HepG2 (cell line): Measurements from ENCODE around the gene METTL1. TPM values are rescaled to one million over a fixed set of nuclear protein-coding genes. Genes with fewer than 3 reads are reported as not detected.

Experiments used
- ATAC-seq: fragments of 200-7000 bp; cut with Tn5 transposase; 3 replicates; pipeline ENCODE4 v1.9.1; 2020; ENCODE audit warnings: mild to moderate bottlenecking, moderate library complexity
- BruUV-seq: library from RNA; stranded (reverse); fragments of 400-500 nt; replicated peaks from 2 replicates; lab custom pipeline; 2021; lab: Mats Ljungman, UMichigan
- CTCF ChIA-PET: fragments of 300-600 bp; formaldehyde crosslinking; extraction: SDS; loops from one replicate; lab custom pipeline; 2021; ENCODE audit warnings: low total read pairs, inconsistent platforms, low intra/inter-chr PET ratio; lab: Yijun Ruan, JAX
- POLR2A ChIA-PET: fragments of 350-600 bp; sonication (Branson Sonifier 250); formaldehyde crosslinking; loops from one replicate; lab custom pipeline; 2020; ENCODE audit warnings: antibody characterized with exemption, inconsistent platforms; lab: Yijun Ruan, JAX
- DNase-seq: peaks from one replicate; pipeline ENCODE4 v3.0.0-alpha.2; 2015; ENCODE audit warnings: low spot score
- FAIRE-seq: peaks from 3 replicates; lab custom pipeline; 2011; peaks lifted over from hg19 to GRCh38; lab: Jason Lieb, UNC
- H2AFZ ChIP-seq: one replicate; pipeline ENCODE4 v1.6.1; 2011; ENCODE audit warnings: low read length, inconsistent platforms
- H3K27ac ChIP-seq: fragments of 300-600 bp; 3 replicates; pipeline ENCODE4 v1.8.0; 2011; ENCODE audit warnings: mixed run types, mild to moderate bottlenecking, mixed read lengths, low read length, inconsistent platforms; ENCODE audit not compliant: insufficient read depth; ENCODE audit errors: extremely low read length
- H3K27me3 ChIP-seq, 2 experiments: fragments of 200-600 bp in 1 of 2; 2 replicates in 1 of 2; 3 replicates in 1 of 2; pipeline versions ENCODE4 v1.6.0 to v1.8.0; 2011; ENCODE audit warnings: low read length in 2 of 2, mild to moderate bottlenecking in 2 of 2, moderate library complexity in 2 of 2, inconsistent platforms in 1 of 2; ENCODE audit not compliant: insufficient read depth in 2 of 2, control insufficient read depth in 1 of 2
- H3K36me3 ChIP-seq, 2 experiments: fragments of 200-600 bp in 1 of 2; replicated peaks in 1 of 2; 2 replicates in 1 of 2; 3 replicates in 1 of 2; pipeline versions ENCODE4 v1.5.1 to v1.8.0; 2011; ENCODE audit warnings: low read length in 2 of 2, inconsistent platforms in 1 of 2; ENCODE audit not compliant: insufficient read depth in 2 of 2, control insufficient read depth in 1 of 2
- H3K4me1 ChIP-seq: 2 replicates; pipeline ENCODE4 v1.5.1; 2012; ENCODE audit warnings: low read length, inconsistent platforms; ENCODE audit not compliant: insufficient read depth
- H3K4me2 ChIP-seq: 2 replicates; pipeline ENCODE4 v1.6.0; 2011; ENCODE audit warnings: low read depth, low read length, inconsistent platforms
- H3K4me3 ChIP-seq, 3 experiments: fragments of 200-600 bp in 1 of 3; sonication (generic), shearing (Covaris generic) in 1 of 3; replicated peaks in 1 of 3; 2 replicates each; pipeline ENCODE4 v1.5.1; 2011 to 2016; ENCODE audit warnings: low read length in 3 of 3, inconsistent platforms in 2 of 3, low read depth in 2 of 3, mild to moderate bottlenecking in 2 of 3, control low read depth in 1 of 3, mixed read lengths in 1 of 3; ENCODE audit not compliant: insufficient read depth in 1 of 3
- H3K79me2 ChIP-seq: one replicate; pipeline ENCODE4 v1.6.1; 2011; ENCODE audit warnings: low read length, inconsistent platforms; ENCODE audit not compliant: insufficient read depth
- H3K9ac ChIP-seq: 2 replicates; pipeline ENCODE4 v1.6.0; 2011; ENCODE audit warnings: mild to moderate bottlenecking, low read depth, low read length, inconsistent platforms; ENCODE audit not compliant: insufficient read depth
- H3K9me3 ChIP-seq: 2 replicates; pipeline ENCODE4 v1.5.1; 2012; ENCODE audit warnings: mild to moderate bottlenecking, low read length
- H4K20me1 ChIP-seq: 2 replicates; pipeline ENCODE4 v1.6.0; 2011; ENCODE audit warnings: inconsistent platforms, mild to moderate bottlenecking, low read length, moderate library complexity; ENCODE audit not compliant: insufficient read depth
- EHMT2 ChIP-seq: fragments of 200-600 bp; sonication (generic); IDR thresholded peaks from 2 replicates; pipeline ENCODE4 v1.7.0; 2017; ENCODE audit warnings: antibody characterized with exemption, low read depth, low read length, borderline replicate concordance
- KAT8 ChIP-seq: IDR thresholded peaks from 2 replicates; pipeline ENCODE4 v1.6.1; 2016; ENCODE audit warnings: missing genetic modification reagents, missing compliant biosample characterization
- NFIB ChIP-seq: sonication (generic); formaldehyde crosslinking; IDR thresholded peaks from 2 replicates; pipeline ENCODE4 v1.9.0; 2021; ENCODE audit warnings: missing genetic modification reagents, mild to moderate bottlenecking, borderline replicate concordance
- PAF1 ChIP-seq: IDR thresholded peaks from 2 replicates; pipeline ENCODE4 v1.6.1; 2016; ENCODE audit warnings: missing genetic modification reagents, missing compliant biosample characterization
- PPARG ChIP-seq: conservative IDR thresholded peaks from 2 replicates; pipeline ENCODE4 v1.6.1; 2016; ENCODE audit warnings: missing biosample characterization, missing genetic modification reagents
- RCOR2 ChIP-seq: IDR thresholded peaks from 2 replicates; pipeline ENCODE4 v1.6.1; 2016; ENCODE audit warnings: missing biosample characterization, missing genetic modification reagents
- ZBTB42 ChIP-seq: sonication (generic); formaldehyde crosslinking; IDR thresholded peaks from 2 replicates; pipeline ENCODE4 v1.5.0; 2020; ENCODE audit warnings: mild to moderate bottlenecking, missing genetic modification reagents
- ZNF549 ChIP-seq: sonication (generic); formaldehyde crosslinking; IDR thresholded peaks from 2 replicates; pipeline ENCODE4 v1.5.0; 2020; ENCODE audit warnings: missing genetic modification reagents
- ZNF552 ChIP-seq: sonication (generic); formaldehyde crosslinking; IDR thresholded peaks from 2 replicates; pipeline ENCODE4 v1.9.0; 2022; ENCODE audit warnings: missing genetic modification reagents, mild to moderate bottlenecking, borderline replicate concordance
- WGBS: methylation state at CpG from one replicate; pipeline ENCODE4 v1.1.6; 2017; ENCODE audit warnings: low lambda C conversion rate; 5-methylcytosine and 5-hydroxymethylcytosine counted together
- in situ Hi-C: cut with HindIII; loops from 2 replicates; pipeline ENCODE4 v1.10.0; 2017; ENCODE audit warnings: low pct_unique_long_range_greater_than_20kb; ENCODE audit not compliant: extremely low pct_ligation_motif_present
- intact Hi-C: fragments of 100-400 bp; cut with micrococcal nuclease; formaldehyde crosslinking; loops from one replicate; pipeline ENCODE4 v1.10.0; 2022; ENCODE audit not compliant: unreplicated experiment
- polyA plus RNA-seq, 8 experiments: library from polyadenylated mRNA; depleted of rRNA in 3 of 8; stranded (reverse) in 7 of 8; unstranded in 1 of 8; fragments of >200 nt; fragmentation: Illumina TruSeq in 4 of 8; extraction: Trizol in 4 of 8; gene quantifications; 2 replicates each; pipeline versions ENCODE4 v1.2.1 to v1.2.3, GENCODE V29; 2011 to 2016; ENCODE audit warnings: low read depth in 4 of 8, missing spikeins in 1 of 8, mixed read lengths in 1 of 8; ENCODE audit not compliant: insufficient read depth in 1 of 8
- total RNA-seq, 5 experiments: library from RNA; depleted of rRNA; stranded (reverse); fragments of >200 nt; fragmentation: Illumina TruSeq; extraction: Trizol; gene quantifications; 2 replicates each; pipeline ENCODE4 v1.2.3, GENCODE V29; 2016; ENCODE audit warnings: low read depth in 1 of 5
- TF ChIP-seq, protein P1 (sequence below): sonication (generic); formaldehyde crosslinking; IDR thresholded peaks from 2 replicates; pipeline ENCODE4 v1.4.0; 2020; ENCODE audit warnings: missing genetic modification reagents, mild to moderate bottlenecking, borderline replicate concordance
- TF ChIP-seq, protein P2 (sequence below): IDR thresholded peaks from 2 replicates; pipeline ENCODE4 v1.6.1; 2016; ENCODE audit warnings: missing biosample characterization, missing genetic modification reagents, low read depth
- TF ChIP-seq, protein P3 (sequence below): sonication (generic); formaldehyde crosslinking; IDR thresholded peaks from 2 replicates; pipeline ENCODE4 v1.8.0; 2022; ENCODE audit warnings: missing genetic modification reagents, mild to moderate bottlenecking, moderate library complexity, borderline replicate concordance
- TF ChIP-seq, protein P4 (sequence below): IDR thresholded peaks from 2 replicates; pipeline ENCODE4 v1.6.1; 2018; ENCODE audit warnings: missing genetic modification reagents, mild to moderate bottlenecking, missing compliant biosample characterization
- TF ChIP-seq, protein P5 (sequence below): sonication (generic); formaldehyde crosslinking; IDR thresholded peaks from 2 replicates; pipeline ENCODE4 v1.5.1; 2020; ENCODE audit warnings: missing genetic modification reagents, mild to moderate bottlenecking, borderline replicate concordance

METTL1 gene
- total and polyA plus RNA-seq, 2 of the 13 experiments (the other 11 are each of a cell fraction or from before 2014, with no cell fraction given) = 34.7 to 36.9 TPM

DNA sequence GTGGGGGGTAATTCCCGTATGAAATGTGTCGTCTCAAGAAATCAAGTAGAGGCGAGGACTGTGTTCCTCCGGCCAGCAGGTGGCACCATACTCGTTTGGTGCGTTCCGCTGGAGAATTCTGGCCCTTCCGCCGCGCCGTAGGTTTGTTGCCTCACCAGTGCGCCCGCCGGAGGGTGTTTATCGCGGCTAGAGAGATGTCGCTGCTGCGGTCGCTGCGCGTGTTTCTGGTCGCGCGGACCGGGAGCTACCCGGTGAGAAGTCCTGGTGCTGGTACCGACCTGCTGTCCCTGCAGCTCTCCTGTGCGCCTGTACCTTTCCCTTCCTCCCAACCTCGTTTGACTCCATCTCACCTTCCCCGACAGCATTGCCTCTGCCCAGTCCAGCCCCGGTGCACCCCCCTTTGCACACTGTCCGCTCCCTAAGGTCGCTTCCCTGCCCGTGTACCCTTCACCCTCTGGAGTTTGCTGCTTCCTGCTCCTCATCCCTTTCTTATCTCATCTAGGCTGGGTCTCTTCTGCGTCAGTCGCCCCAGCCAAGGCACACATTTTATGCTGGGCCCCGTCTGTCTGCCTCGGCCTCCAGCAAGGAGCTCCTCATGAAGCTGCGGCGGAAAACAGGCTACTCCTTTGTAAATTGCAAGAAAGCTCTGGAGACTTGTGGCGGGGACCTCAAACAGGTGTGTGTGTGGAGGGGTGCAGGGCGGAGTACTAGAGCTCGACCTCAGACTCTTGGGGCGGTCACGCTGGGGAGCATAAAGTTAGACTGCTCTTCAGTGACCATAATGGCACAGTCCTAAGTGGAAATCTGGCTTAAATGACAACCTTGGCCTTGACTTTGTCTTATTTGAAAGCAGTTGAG, 10.9 kb upstream of the METTL1 start, which contains the start of gene TSFM:
TSFM (plus strand) TSS at position 180 of the 858 bp plus-strand sequence; CDS start at position 195, 15 bp downstream.
- no TSS peak for BruUV-seq
- TF ChIP-seq ZNF552 (CRISPR knock-in tag) (no peak), EHMT2 (no peak), RCOR2 (CRISPR knock-in tag) (0 out of 2 replicates have a peak, but pooled peaks have one; percentile 31), PAF1 (CRISPR knock-in tag) (0 out of 2 replicates have a peak, but pooled peaks have one; percentile 48), PPARG (CRISPR knock-in tag) (peak; percentile 49; the same call in 1 of the 2 replicates), ZBTB42 (CRISPR knock-in tag) (no peak), ZNF549 (CRISPR knock-in tag) (no peak), NFIB (CRISPR knock-in tag) (no peak), KAT8 (peak; percentile 98)
- TF ChIP-seq, protein P1, sequence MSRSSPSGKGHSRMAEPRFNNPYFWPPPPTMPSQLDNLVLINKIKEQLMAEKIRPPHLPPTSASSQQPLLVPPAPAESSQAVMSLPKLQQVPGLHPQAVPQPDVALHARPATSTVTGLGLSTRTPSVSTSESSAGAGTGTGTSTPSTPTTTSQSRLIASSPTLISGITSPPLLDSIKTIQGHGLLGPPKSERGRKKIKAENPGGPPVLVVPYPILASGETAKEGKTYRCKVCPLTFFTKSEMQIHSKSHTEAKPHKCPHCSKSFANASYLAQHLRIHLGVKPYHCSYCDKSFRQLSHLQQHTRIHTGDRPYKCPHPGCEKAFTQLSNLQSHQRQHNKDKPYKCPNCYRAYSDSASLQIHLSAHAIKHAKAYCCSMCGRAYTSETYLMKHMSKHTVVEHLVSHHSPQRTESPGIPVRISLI (CRISPR knock-in tag) = no peak; the same call in 1 of the 2 replicates
- TF ChIP-seq, protein P2, sequence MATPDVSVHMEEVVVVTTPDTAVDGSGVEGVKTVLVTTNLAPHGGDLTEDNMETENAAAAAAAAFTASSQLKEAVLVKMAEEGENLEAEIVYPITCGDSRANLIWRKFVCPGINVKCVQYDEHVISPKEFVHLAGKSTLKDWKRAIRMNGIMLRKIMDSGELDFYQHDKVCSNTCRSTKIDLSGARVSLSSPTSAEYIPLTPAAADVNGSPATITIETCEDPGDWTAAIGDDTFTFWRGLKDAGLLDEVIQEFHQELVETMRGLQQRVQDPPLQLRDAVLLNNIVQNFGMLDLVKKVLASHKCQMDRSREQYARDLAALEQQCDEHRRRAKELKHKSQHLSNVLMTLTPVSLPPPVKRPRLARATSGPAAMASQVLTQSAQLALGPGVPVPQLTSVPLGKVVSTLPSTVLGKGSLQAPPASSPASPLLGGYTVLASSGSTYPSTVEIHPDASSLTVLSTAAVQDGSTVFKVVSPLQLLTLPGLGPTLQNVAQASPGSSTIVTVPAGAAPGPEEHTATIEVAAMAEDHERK (CRISPR knock-in tag) = peak; percentile 26; the same call in 1 of the 2 replicates
- TF ChIP-seq, protein P3, sequence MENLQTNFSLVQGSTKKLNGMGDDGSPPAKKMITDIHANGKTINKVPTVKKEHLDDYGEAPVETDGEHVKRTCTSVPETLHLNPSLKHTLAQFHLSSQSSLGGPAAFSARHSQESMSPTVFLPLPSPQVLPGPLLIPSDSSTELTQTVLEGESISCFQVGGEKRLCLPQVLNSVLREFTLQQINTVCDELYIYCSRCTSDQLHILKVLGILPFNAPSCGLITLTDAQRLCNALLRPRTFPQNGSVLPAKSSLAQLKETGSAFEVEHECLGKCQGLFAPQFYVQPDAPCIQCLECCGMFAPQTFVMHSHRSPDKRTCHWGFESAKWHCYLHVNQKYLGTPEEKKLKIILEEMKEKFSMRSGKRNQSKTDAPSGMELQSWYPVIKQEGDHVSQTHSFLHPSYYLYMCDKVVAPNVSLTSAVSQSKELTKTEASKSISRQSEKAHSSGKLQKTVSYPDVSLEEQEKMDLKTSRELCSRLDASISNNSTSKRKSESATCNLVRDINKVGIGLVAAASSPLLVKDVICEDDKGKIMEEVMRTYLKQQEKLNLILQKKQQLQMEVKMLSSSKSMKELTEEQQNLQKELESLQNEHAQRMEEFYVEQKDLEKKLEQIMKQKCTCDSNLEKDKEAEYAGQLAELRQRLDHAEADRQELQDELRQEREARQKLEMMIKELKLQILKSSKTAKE (CRISPR knock-in tag) = no peak; the same call in 1 of the 2 replicates
- TF ChIP-seq, protein P4, sequence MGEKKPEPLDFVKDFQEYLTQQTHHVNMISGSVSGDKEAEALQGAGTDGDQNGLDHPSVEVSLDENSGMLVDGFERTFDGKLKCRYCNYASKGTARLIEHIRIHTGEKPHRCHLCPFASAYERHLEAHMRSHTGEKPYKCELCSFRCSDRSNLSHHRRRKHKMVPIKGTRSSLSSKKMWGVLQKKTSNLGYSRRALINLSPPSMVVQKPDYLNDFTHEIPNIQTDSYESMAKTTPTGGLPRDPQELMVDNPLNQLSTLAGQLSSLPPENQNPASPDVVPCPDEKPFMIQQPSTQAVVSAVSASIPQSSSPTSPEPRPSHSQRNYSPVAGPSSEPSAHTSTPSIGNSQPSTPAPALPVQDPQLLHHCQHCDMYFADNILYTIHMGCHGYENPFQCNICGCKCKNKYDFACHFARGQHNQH (CRISPR knock-in tag) = peak; percentile 93
- TF ChIP-seq, protein P5, sequence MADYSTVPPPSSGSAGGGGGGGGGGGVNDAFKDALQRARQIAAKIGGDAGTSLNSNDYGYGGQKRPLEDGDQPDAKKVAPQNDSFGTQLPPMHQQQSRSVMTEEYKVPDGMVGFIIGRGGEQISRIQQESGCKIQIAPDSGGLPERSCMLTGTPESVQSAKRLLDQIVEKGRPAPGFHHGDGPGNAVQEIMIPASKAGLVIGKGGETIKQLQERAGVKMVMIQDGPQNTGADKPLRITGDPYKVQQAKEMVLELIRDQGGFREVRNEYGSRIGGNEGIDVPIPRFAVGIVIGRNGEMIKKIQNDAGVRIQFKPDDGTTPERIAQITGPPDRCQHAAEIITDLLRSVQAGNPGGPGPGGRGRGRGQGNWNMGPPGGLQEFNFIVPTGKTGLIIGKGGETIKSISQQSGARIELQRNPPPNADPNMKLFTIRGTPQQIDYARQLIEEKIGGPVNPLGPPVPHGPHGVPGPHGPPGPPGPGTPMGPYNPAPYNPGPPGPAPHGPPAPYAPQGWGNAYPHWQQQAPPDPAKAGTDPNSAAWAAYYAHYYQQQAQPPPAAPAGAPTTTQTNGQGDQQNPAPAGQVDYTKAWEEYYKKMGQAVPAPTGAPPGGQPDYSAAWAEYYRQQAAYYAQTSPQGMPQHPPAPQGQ (CRISPR knock-in tag) = no peak

More for the DNA sequence above, 10.9 kb upstream of the METTL1 start, which contains the start of gene TSFM:
- FAIRE-seq (peak; percentile 84), DNase-seq (peak; percentile 85), ATAC-seq (peak; percentile 89)
- H3K9me3 ChIP-seq = no peaks in the 10 kb centered on the region
- POLR2A ChIA-PET = interaction anchor here (0.6 to 1.7 kb wide), 6 partner anchors 10 to 38 kb away, joined by 3 to 15 read pairs (median 3); partner anchors contain the start of genes AVIL, CDK4, EEF1AKMT3 and METTL1
- no peaks in the 10 kb centered on the region; a peak in 1 of 5 replicates for H3K27me3 ChIP-seq
- H3K36me3 ChIP-seq = peaks cover 9 to 35% of the 10 kb centered on the region in 2 experiments
- H3K79me2 ChIP-seq = peaks cover 16% of the 10 kb centered on the region
- CTCF ChIA-PET = interaction anchor here (1.8 kb wide), 1 partner anchor 122 kb away, joined by 13 read pairs; no protein-coding TSS in a partner anchor
- peak within 1 kb of the TSS; percentile 78 for H3K4me2 ChIP-seq
- H3K4me1 ChIP-seq = peaks cover 17% of the 10 kb centered on the region
- intact Hi-C loops (loop anchor here (1.0 kb wide), 1 partner anchor 11 kb away; the partner anchor contains the start of genes EEF1AKMT3 and METTL1), in situ Hi-C loops (no loop called here)
- H3K27ac ChIP-seq = peak within 1 kb of the TSS; percentile 55
- peak within 1 kb of the TSS; percentile 87 for H3K9ac ChIP-seq
- H3K4me3 ChIP-seq = peak within 1 kb of the TSS; percentile 95 to 100 (median 99)
- H2AFZ ChIP-seq = no peak within 1 kb of the TSS
- whole genome bisulfite sequencing = under 1% methylated on average over 21 of the region's 45 CpGs
- no peaks in the 10 kb centered on the region for H4K20me1 ChIP-seq
